Measurements from ENCODE around the gene CELF5.

CELF5 gene

GRCh38 chr19:3224346-3225168 lies at the start of gene CELF5:
Gene CELF5, plus strand, starts transcription at chr19:3224661. Its CDS starts 79 bp downstream, at chr19:3224740.
- intact Hi-C loops (cut with DNase I): no loop called here
- DNase-seq: peak in 41 of 42 donors; percentile 28 to 86 (median 67)

- intact Hi-C loops (cut with DNase I): no loop called here
- DNase-seq: no peak
Measured at GRCh38 chr19:3175781-3176714, 48.4 kb upstream of the CELF5 start.

- intact Hi-C loops (cut with DNase I): no loop called here
- DNase-seq: no peak
Measured at GRCh38 chr19:3176715-3177501, 47.6 kb upstream of the CELF5 start.

- intact Hi-C loops (cut with DNase I): no loop called here
- DNase-seq: no peak
Measured at GRCh38 chr19:3178377-3178972, 46.0 kb upstream of the CELF5 start, which contains the start of gene S1PR4. Gene S1PR4, plus strand, starts transcription at chr19:3178769. Its CDS starts 24 bp downstream, at chr19:3178793.

GRCh38 chr19:3178973-3179738 lies 45.3 kb upstream of the CELF5 start:
- DNase-seq: no peak
- intact Hi-C loops (cut with DNase I): no loop called here

GRCh38 chr19:3179739-3180293 lies 44.6 kb upstream of the CELF5 start:
- intact Hi-C loops (cut with DNase I): no loop called here
- DNase-seq: no peak

GRCh38 chr19:3183721-3184641 lies 40.5 kb upstream of the CELF5 start:
- intact Hi-C loops (cut with DNase I): no loop called here
- no peak for DNase-seq

GRCh38 chr19:3184847-3185460 lies 39.5 kb upstream of the CELF5 start:
- intact Hi-C loops (cut with DNase I): no loop called here
- DNase-seq: peak in 41 of 42 donors; percentile 77 to 94 (median 86)

- peak; percentile 91 to 98 (median 96) for DNase-seq
- intact Hi-C loops (cut with DNase I): no loop called here
Measured at GRCh38 chr19:3185461-3186159, 38.9 kb upstream of the CELF5 start, which contains the start of gene NCLN. Gene NCLN, plus strand, starts transcription at chr19:3185930. Its CDS starts 101 bp downstream, at chr19:3186031.

- DNase-seq: no peak
- intact Hi-C loops (cut with DNase I): no loop called here
Measured at GRCh38 chr19:3186160-3186688, 38.2 kb upstream of the CELF5 start.

- DNase-seq: no peak
- intact Hi-C loops (cut with DNase I): no loop called here
Measured at GRCh38 chr19:3186891-3187661, 37.4 kb upstream of the CELF5 start.

- intact Hi-C loops (cut with DNase I): no loop called here
- DNase-seq: no peak
Measured at GRCh38 chr19:3187662-3188511, 36.6 kb upstream of the CELF5 start.

All from head of caudate nucleus (tissue), 42 donors.